ENCODE data around the gene PRKG1. TPM values are rescaled to one million over a fixed set of nuclear protein-coding genes. Genes with fewer than 3 reads are reported as not detected.

PRKG1 gene
- total RNA-seq, 2 donors from 2014 or later = 1.3 to 2.7 TPM

DNA sequence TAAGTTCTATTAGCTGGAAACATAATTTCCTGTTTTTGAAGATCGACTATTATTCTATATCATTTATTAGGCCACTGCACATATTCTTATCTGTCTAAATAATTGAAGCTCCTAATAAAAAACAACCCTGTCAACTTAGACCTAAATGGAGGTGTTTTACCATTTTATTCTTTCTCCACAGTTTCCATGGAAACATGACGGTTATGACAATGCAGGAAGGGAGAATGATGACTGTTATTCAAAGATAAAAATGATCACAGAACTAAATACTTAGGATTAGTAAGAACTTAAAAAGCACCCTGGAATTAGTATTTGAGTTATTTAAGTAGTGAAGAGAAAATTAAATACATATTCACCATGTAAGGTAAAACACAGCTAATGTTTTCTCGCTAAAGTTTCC, 1119.9 kb downstream of the PRKG1 start:
- no peaks in the 10 kb centered on the region for H3K9me3 ChIP-seq (ENCODE audit: control insufficient read depth, low read length)
- H3K9ac ChIP-seq (ENCODE audit: extremely low read depth, low read length, poor library complexity, severe bottlenecking) = no peak overlapping the region
- 88 to 93% methylated on average over 2 to 3 of the region's 3 CpGs for WGBS, 2 experiments (ENCODE audit: insufficient coverage in 1 of 2, insufficient read length in 1 of 2)
- no peak overlapping the region for H3K27ac ChIP-seq (ENCODE audit: low read depth, low read length)
- H3K27me3 ChIP-seq (ENCODE audit: control insufficient read depth, insufficient read depth, low read length, poor library complexity, severe bottlenecking) = no peaks in the 10 kb centered on the region
- H3K27ac Mint-ChIP-seq = no peak overlapping the region
- no peaks in the 10 kb centered on the region for H3K4me1 Mint-ChIP-seq
- TF ChIP-seq, protein P1, sequence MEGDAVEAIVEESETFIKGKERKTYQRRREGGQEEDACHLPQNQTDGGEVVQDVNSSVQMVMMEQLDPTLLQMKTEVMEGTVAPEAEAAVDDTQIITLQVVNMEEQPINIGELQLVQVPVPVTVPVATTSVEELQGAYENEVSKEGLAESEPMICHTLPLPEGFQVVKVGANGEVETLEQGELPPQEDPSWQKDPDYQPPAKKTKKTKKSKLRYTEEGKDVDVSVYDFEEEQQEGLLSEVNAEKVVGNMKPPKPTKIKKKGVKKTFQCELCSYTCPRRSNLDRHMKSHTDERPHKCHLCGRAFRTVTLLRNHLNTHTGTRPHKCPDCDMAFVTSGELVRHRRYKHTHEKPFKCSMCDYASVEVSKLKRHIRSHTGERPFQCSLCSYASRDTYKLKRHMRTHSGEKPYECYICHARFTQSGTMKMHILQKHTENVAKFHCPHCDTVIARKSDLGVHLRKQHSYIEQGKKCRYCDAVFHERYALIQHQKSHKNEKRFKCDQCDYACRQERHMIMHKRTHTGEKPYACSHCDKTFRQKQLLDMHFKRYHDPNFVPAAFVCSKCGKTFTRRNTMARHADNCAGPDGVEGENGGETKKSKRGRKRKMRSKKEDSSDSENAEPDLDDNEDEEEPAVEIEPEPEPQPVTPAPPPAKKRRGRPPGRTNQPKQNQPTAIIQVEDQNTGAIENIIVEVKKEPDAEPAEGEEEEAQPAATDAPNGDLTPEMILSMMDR (conservative IDR thresholded peaks at IDR 0.05) = no peak
- H3K4me3 Mint-ChIP-seq = no peak overlapping the region
- no peaks in the 10 kb centered on the region for H3K4me1 ChIP-seq (ENCODE audit: control insufficient read depth, insufficient read depth, low read length)
- H3K27me3 Mint-ChIP-seq (ENCODE audit: insufficient read depth) = no peaks in the 10 kb centered on the region
- H3K36me3 Mint-ChIP-seq (ENCODE audit: low read depth) = no peaks in the 10 kb centered on the region
- peaks cover 4% of the 10 kb centered on the region for H3K9me3 Mint-ChIP-seq
- DNase-seq = no peak
- H3K4me3 ChIP-seq (ENCODE audit: low read length) = no peak overlapping the region
- no peaks in the 10 kb centered on the region for H3K36me3 ChIP-seq (ENCODE audit: control insufficient read depth, insufficient read depth, low read length)

DNA sequence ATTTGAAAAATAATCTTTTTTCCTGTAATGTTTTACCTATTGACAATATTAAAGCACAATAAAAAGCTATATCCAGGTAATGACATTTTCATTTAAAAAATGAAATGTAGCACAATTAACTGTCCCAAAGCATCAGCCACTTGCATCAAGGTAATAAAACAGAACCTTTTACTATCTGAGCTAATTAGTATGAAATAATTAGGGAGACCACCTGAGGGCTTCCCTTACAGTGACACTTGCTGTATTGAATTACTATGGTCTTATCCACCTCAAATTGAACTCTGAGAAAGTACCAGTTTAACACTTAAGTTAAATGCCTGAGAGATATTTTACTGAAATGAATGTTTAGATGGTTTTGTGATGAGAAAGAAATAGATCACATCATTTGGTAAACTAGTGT, 1120.4 kb downstream of the PRKG1 start:
- no peaks in the 10 kb centered on the region for H3K27me3 Mint-ChIP-seq (ENCODE audit: insufficient read depth)

DNA sequence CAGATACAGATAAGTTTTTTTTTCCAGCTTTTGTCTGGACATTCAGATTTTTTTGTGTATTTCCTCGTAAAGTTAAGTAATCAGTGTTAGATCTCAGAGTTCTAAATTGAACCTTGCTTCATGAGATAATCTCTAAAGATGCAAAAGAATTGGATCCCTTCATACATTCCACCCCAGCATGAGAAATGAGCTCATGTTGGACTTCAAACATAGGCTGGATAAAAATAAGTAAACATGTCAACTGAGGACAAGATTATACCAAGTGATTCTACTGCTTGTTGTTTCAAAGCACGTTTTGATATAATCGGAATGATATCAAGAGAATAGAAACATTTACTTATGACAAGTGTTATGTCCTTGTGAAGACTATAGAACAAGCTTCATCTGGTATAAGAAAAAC, 1122.8 kb downstream of the PRKG1 start:
- Histone ChIP-seq H3K9me3 (ENCODE audit: control insufficient read depth, low read length) (no peaks in the 10 kb centered on the region), H3K27ac (ENCODE audit: low read depth, low read length) (no peak overlapping the region), H3K4me1 (ENCODE audit: control insufficient read depth, insufficient read depth, low read length) (no peaks in the 10 kb centered on the region), H3K9ac (ENCODE audit: extremely low read depth, low read length, poor library complexity, severe bottlenecking) (no peak overlapping the region), H3K36me3 (ENCODE audit: control insufficient read depth, insufficient read depth, low read length) (no peaks in the 10 kb centered on the region), H3K27me3 (ENCODE audit: control insufficient read depth, insufficient read depth, low read length, poor library complexity, severe bottlenecking) (no peaks in the 10 kb centered on the region), H3K4me3 (ENCODE audit: low read length) (no peak overlapping the region)
- no peaks in the 10 kb centered on the region for H3K27me3 Mint-ChIP-seq (ENCODE audit: insufficient read depth)
- DNase-seq = no peak
- H3K9me3 Mint-ChIP-seq = peaks cover 4% of the 10 kb centered on the region
- no peaks in the 10 kb centered on the region for H3K4me1 Mint-ChIP-seq
- 93 to 94% methylated on average over 2 to 3 of the region's 3 CpGs for WGBS, 2 experiments (ENCODE audit: insufficient coverage in 1 of 2, insufficient read length in 1 of 2)
- H3K36me3 Mint-ChIP-seq (ENCODE audit: low read depth) = no peaks in the 10 kb centered on the region
- no peak overlapping the region for H3K4me3 Mint-ChIP-seq
- TF ChIP-seq, protein P1 (conservative IDR thresholded peaks at IDR 0.05) = no peak
- H3K27ac Mint-ChIP-seq = no peak overlapping the region

More for the DNA sequence above, 1120.4 kb downstream of the PRKG1 start:
- no peak for DNase-seq
- H3K27me3 ChIP-seq (ENCODE audit: control insufficient read depth, insufficient read depth, low read length, poor library complexity, severe bottlenecking) = no peaks in the 10 kb centered on the region
- H3K36me3 ChIP-seq (ENCODE audit: control insufficient read depth, insufficient read depth, low read length) = no peaks in the 10 kb centered on the region
- Mint-ChIP-seq H3K9me3 (peaks cover 4% of the 10 kb centered on the region), H3K27ac (no peak overlapping the region), H3K4me3 (no peak overlapping the region), H3K4me1 (no peaks in the 10 kb centered on the region), H3K36me3 (ENCODE audit: low read depth) (no peaks in the 10 kb centered on the region)
- H3K4me1 ChIP-seq (ENCODE audit: control insufficient read depth, insufficient read depth, low read length) = no peaks in the 10 kb centered on the region
- TF ChIP-seq, protein P1 (conservative IDR thresholded peaks at IDR 0.05) = no peak
- H3K9me3 ChIP-seq (ENCODE audit: control insufficient read depth, low read length) = no peaks in the 10 kb centered on the region
- no peak overlapping the region for H3K27ac ChIP-seq (ENCODE audit: low read depth, low read length)
- H3K9ac ChIP-seq (ENCODE audit: extremely low read depth, low read length, poor library complexity, severe bottlenecking) = no peak overlapping the region
- H3K4me3 ChIP-seq (ENCODE audit: low read length) = no peak overlapping the region
